ENCODE results near the gene MMP15. TPM values are rescaled to one million over a fixed set of nuclear protein-coding genes. Genes with fewer than 3 reads are reported as not detected.
"Not testable (repeated sequence)": the region's sequence is repeated elsewhere in the genome, so short reads cannot be mapped to it uniquely, and the experiment has no call there.

Gene MMP15
- 1 to 10 TPM; 2.1 to 3.8 TPM for total RNA-seq

DNA sequence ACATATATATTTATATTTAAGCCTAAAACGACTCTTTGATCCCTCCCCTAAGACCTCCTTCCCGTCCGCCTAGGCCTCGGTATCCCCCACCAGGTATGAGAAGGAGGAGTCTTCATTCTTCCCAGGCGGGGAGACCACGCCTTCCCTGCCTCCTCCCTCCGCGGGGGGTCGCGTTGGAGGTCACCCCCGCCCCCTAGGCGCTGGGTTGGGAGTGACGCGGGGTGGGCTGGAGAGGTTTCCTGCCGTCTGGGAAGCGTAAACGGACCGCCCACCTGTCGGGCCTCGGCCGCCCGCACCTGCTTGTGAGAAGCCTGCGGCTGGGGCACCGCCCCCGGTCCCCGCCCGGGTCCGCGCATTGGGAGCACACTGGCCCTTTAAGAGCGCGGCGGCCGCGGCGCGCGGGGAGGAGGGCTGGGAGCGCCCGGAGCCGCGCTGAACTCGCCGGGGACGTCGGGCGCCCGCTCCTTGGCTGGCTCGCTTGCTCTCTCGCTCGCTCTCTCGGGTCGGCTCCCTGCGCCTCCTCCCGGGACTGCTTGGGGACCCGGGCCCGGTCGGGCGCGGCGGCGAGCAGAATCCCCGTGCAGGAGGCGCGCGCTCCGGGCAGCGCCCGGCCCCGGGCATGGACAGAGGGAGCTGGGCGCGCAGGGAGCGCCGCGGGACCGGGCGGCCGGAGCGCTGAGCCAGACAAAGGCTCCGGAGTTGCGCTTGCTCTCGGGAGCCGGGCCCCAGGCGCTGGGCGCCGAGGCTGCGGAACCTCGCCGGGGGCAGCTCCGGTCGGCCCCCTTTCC lies at the start of gene MMP15:
MMP15 (plus strand) TSS at position 404 of the 788 bp plus-strand sequence. CDS start 597 bp downstream, outside the sequence.
- DNase-seq (ENCODE audit: low spot score), result no peak

DNA sequence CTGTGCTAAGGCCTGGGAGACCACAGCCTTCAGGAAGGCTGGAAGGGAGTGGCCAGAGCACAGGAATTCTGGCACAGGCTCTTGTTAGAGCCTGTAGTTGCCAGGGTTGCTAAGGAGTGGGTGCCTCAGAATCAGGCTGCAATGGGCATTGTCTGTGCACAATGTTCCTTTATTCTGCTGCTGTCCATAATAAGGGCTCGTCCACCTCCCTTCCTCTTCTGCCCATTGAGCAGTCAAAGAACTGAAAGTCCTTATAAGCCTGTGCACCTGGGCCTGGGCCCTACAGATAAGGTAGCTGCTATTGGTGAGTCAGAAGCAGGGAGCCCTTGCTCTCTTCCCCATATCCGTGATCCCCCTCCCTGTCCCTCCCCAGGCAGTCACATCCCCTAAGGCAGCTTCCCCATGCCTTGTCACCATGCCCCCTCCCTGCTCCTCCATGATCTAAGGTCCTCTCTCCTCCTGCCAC lies 49.2 kb upstream of the MMP15 start:
- Histone ChIP-seq H3K9me3 (no peaks in the 10 kb centered on the region), H3K27ac (no peak overlapping the region), H3K27me3 (replicated peaks; ENCODE audit: insufficient read depth) (no peaks in the 10 kb centered on the region), H3K4me1 (ENCODE audit: control insufficient read depth in 1 of 2, low read depth in 2 of 2) (no peaks in the 10 kb centered on the region), H3K4me3 (no peak overlapping the region), H3K36me3 (no peaks in the 10 kb centered on the region)
- no peak for TF ChIP-seq CTCF (IDR thresholded peaks at IDR 0.05)
- DNase-seq (ENCODE audit: low spot score) (no peak), ATAC-seq (ENCODE audit: insufficient number of reproducible peaks, low FRiP score, low read depth) (no peak)

More for the DNA sequence above, at the start of gene MMP15:
- H3K4me1 ChIP-seq (ENCODE audit: control insufficient read depth in 1 of 2, low read depth in 2 of 2), result peaks cover 21 to 43% of the 10 kb centered on the region in 2 donors
- ATAC-seq (ENCODE audit: insufficient number of reproducible peaks, low FRiP score, low read depth), result no peak
- no peaks in the 10 kb centered on the region for H3K9me3 ChIP-seq
- peak within 1 kb of the TSS; percentile 91 for H3K4me3 ChIP-seq
- no peaks in the 10 kb centered on the region for H3K36me3 ChIP-seq
- no peak for TF ChIP-seq CTCF (IDR thresholded peaks at IDR 0.05)
- peak within 1 kb of the TSS; percentile 49 to 72 for H3K27ac ChIP-seq
- H3K27me3 ChIP-seq (replicated peaks; ENCODE audit: insufficient read depth), result no peaks in the 10 kb centered on the region

DNA sequence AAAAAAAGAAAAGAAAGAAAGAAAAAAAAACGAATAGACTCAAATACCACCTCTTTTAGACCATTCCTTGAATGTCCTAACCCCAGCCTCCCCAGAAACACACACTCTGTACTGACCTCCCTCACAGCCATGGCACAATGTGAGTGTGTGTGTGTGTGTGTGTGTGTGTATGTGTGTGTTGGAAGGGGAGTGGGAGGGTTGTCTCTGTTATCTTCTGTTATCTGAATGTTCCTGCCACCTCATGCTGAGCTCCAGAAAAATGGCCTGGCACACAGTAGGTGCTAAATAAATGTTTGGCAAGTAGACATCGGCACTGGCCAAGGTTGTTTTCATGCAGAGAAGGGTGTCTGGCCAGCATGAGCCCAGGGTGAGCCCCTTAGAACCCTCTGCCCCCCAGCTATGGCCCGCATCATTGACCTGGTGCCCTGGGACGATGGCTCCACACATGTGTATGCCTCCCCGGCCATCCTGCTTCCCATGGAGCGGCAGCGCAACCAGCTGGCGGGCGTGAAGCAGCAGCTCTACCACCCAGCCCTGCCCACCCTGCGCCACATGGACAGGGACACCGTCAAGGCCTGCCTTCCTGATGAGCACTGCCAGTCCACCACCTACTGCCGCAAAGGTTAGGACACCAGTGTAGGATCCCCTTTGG lies 48.0 kb upstream of the MMP15 start:
- ATAC-seq (ENCODE audit: insufficient number of reproducible peaks, low FRiP score, low read depth) (no peak), DNase-seq (ENCODE audit: low spot score) (no peak)
- TF ChIP-seq CTCF (IDR thresholded peaks at IDR 0.05), result no peak
- H3K4me3 ChIP-seq, result no peak overlapping the region
- H3K27me3 ChIP-seq (replicated peaks; ENCODE audit: insufficient read depth), result no peaks in the 10 kb centered on the region
- no peaks in the 10 kb centered on the region for H3K36me3 ChIP-seq
- H3K9me3 ChIP-seq, result no peaks in the 10 kb centered on the region
- H3K4me1 ChIP-seq (ENCODE audit: control insufficient read depth in 1 of 2, low read depth in 2 of 2), result no peaks in the 10 kb centered on the region
- no peak overlapping the region for H3K27ac ChIP-seq

GRCh38 chr16:57978070-57978465 lies 47.5 kb upstream of the MMP15 start:
- not testable (repeated sequence) for H3K4me1 ChIP-seq (ENCODE audit: control insufficient read depth in 1 of 2, low read depth in 2 of 2); H3K4me3 ChIP-seq; H3K27ac ChIP-seq; DNase-seq (ENCODE audit: low spot score); ATAC-seq (ENCODE audit: insufficient number of reproducible peaks, low FRiP score, low read depth); H3K36me3 ChIP-seq; H3K27me3 ChIP-seq (replicated peaks; ENCODE audit: insufficient read depth); H3K9me3 ChIP-seq

DNA sequence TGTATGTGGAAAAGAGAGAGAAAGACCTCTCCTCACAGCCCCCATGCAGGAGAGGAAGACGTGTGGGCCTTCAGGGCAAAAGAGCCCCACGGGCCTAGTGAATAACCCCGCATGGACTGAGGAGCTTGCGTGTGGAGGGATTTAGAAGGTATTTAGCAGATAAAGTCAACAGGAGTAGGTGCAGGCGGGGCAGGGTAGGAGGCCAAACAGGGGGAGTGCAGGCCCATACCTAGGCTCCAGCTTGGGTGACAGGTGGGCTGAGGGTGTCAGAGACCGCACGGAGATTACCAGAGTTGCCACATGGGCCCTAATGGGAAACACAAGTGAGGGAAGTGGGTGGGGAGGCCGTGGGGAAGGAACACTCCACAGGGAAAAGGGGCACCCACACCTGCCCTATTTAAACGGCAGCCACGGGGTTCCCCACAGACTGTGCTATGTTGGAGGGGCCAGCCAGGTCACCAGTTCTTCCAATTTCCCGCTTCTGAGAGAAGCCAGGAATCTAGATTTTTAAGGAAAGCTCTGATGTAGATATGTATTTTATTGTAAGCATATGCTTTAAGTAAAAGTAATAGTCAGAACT lies 46.5 kb upstream of the MMP15 start:
- Histone ChIP-seq H3K9me3 (no peaks in the 10 kb centered on the region), H3K27ac (no peak overlapping the region), H3K4me3 (no peak overlapping the region), H3K4me1 (ENCODE audit: control insufficient read depth in 1 of 2, low read depth in 2 of 2) (no peaks in the 10 kb centered on the region), H3K27me3 (replicated peaks; ENCODE audit: insufficient read depth) (no peaks in the 10 kb centered on the region), H3K36me3 (no peaks in the 10 kb centered on the region)
- ATAC-seq (ENCODE audit: insufficient number of reproducible peaks, low FRiP score, low read depth) (no peak), DNase-seq (ENCODE audit: low spot score) (no peak)
- TF ChIP-seq CTCF (IDR thresholded peaks at IDR 0.05), result no peak

All from thoracic aorta (tissue), 2 donors.